Kidney (tissue), 14 donors: Measurements from ENCODE around the gene CRYL1. TPM values are rescaled to one million over a fixed set of nuclear protein-coding genes. Genes with fewer than 3 reads are reported as not detected.
A peak's percentile ranks its signal among the peaks of the same experiment; 100 is the strongest.

Source experiments
- DNase-seq, 5 donors: peaks; one replicate each; pipeline ENCODE4 v3.0.0-alpha.2; 2013 to 2020
- FAIRE-seq: peaks from 2 replicates; lab custom pipeline; 2012; peaks lifted over from hg19 to GRCh38; lab: Jason Lieb, UNC
- H3K27ac ChIP-seq, 2 donors: one replicate each; pipeline ENCODE4 v1.7.0; 2013; ENCODE audit warnings: low read depth in 2 of 2, low read length in 2 of 2, inconsistent platforms in 1 of 2
- H3K27me3 ChIP-seq: one replicate; pipeline ENCODE4 v1.7.1; 2013; ENCODE audit warnings: low read length, inconsistent platforms; ENCODE audit not compliant: control insufficient read depth, insufficient read depth
- H3K36me3 ChIP-seq, 3 donors: one replicate each; pipeline versions ENCODE4 v1.7.0 to v1.7.1; 2013; ENCODE audit warnings: low read length in 3 of 3, control low read depth in 1 of 3, inconsistent platforms in 1 of 3; ENCODE audit not compliant: insufficient read depth in 3 of 3, control insufficient read depth in 2 of 3
- H3K4me1 ChIP-seq, 3 donors: one replicate each; pipeline versions ENCODE4 v1.7.0 to v1.7.1; 2013; ENCODE audit warnings: low read length in 3 of 3, inconsistent platforms in 1 of 3, low read depth in 1 of 3; ENCODE audit not compliant: control insufficient read depth in 2 of 3, insufficient read depth in 2 of 3
- H3K4me3 ChIP-seq, 3 donors: one replicate each; pipeline versions ENCODE4 v1.7.0 to v1.8.1; 2013; ENCODE audit warnings: low read length in 3 of 3, control low read depth in 1 of 3, inconsistent platforms in 1 of 3
- H3K9ac ChIP-seq, 3 donors: one replicate each; pipeline versions ENCODE4 v1.7.0 to v1.7.1; 2013; ENCODE audit warnings: low read length in 3 of 3, control low read depth in 1 of 3, inconsistent platforms in 1 of 3
- H3K9me3 ChIP-seq, 3 donors: one replicate each; pipeline versions ENCODE4 v1.7.0 to v1.7.1; 2013; ENCODE audit warnings: low read length in 3 of 3, control low read depth in 1 of 3, inconsistent platforms in 1 of 3; ENCODE audit not compliant: control insufficient read depth in 2 of 3, insufficient read depth in 1 of 3
- CTCF ChIP-seq: IDR thresholded peaks from 3 replicates; pipeline ENCODE4 v1.5.1; 2012; ENCODE audit warnings: mild to moderate bottlenecking, moderate library complexity, borderline replicate concordance; ENCODE audit not compliant: insufficient read depth; ENCODE audit errors: extremely low read depth
- intact Hi-C: fragments of 100-400 bp; cut with DNase I; formaldehyde crosslinking; loops from one replicate; pipeline ENCODE4 v1.11.1; 2022
- polyA plus RNA-seq: library from polyadenylated mRNA; stranded (reverse); fragments of 350-450 nt; fragmentation: Illumina TruSeq; extraction: RNeasy Lipid Tissue Mini Kit (QIAGEN cat#74804); gene quantifications from one replicate; pipeline ENCODE4 v1.2.3, GENCODE V29; 2014; ENCODE audit warnings: low read depth, low replicate concordance; ENCODE audit not compliant: insufficient read depth
- total RNA-seq: library from RNA; stranded (reverse); fragmentation: NEBNext Ultra II Directional; extraction: Animal tissue kit (Norgen Biotek cat#: 25700); gene quantifications from one replicate; pipeline ENCODE4 v1.2.1, GENCODE V29; 2021
- donor health status: control.
- donor health status: control.
- donor health status: control.
- donor health status: control.
- donor health status: control.
- donor health status: DM: yes; HTN: yes; CAD: no.
- donor health status: Normal renal cell carcinoma (clear cell type).

The CRYL1 gene
- total and polyA plus RNA-seq, 2 donors from 2014 or later = 130 to 462 TPM

- Histone ChIP-seq H3K9ac (no peak overlapping the region), H3K4me1 (peaks cover 0 to 11% (median 9%) of the 10 kb centered on the region in 3 donors), H3K4me3 (no peak overlapping the region), H3K9me3 (no peaks in the 10 kb centered on the region), H3K27me3 (no peaks in the 10 kb centered on the region), H3K36me3 (peaks cover 0 to 15% (median 10%) of the 10 kb centered on the region in 3 donors), H3K27ac (no peak overlapping the region)
- intact Hi-C loops = no loop called here
- no peak for FAIRE-seq
- TF ChIP-seq CTCF = no peak
- peak in 1 of 5 donors; percentile 16 for DNase-seq
Measured at GRCh38 chr13:20492641-20493040, 33.0 kb downstream of the CRYL1 start.

- DNase-seq (no peak), FAIRE-seq (no peak)
- peaks cover 0 to 15% (median 10%) of the 10 kb centered on the region in 3 donors for H3K36me3 ChIP-seq
- H3K9ac ChIP-seq = no peak overlapping the region
- intact Hi-C loops = no loop called here
- no peak overlapping the region for H3K27ac ChIP-seq
- no peak for TF ChIP-seq CTCF
- H3K4me1 ChIP-seq = peaks cover 0 to 6% (median 5%) of the 10 kb centered on the region in 3 donors
- H3K4me3 ChIP-seq = no peak overlapping the region
- no peaks in the 10 kb centered on the region for H3K27me3 ChIP-seq
- H3K9me3 ChIP-seq = no peaks in the 10 kb centered on the region
Measured at GRCh38 chr13:20491926-20492435, 33.7 kb downstream of the CRYL1 start.

- peak in 1 of 5 donors; percentile 51 for DNase-seq
- TF ChIP-seq CTCF = peak; percentile 63
Measured at GRCh38 chr13:20489185-20489820, 36.4 kb downstream of the CRYL1 start.

More at GRCh38 chr13:20489185-20489820, 36.4 kb downstream of the CRYL1 start:
- H3K9ac ChIP-seq = no peak overlapping the region
- no peaks in the 10 kb centered on the region for H3K27me3 ChIP-seq
- intact Hi-C loops = no loop called here
- no peaks in the 10 kb centered on the region for H3K9me3 ChIP-seq
- H3K4me3 ChIP-seq = no peak overlapping the region
- no peak overlapping the region for H3K27ac ChIP-seq
- no peaks in the 10 kb centered on the region for H3K4me1 ChIP-seq
- peaks cover 0 to 22% (median 10%) of the 10 kb centered on the region in 3 donors for H3K36me3 ChIP-seq
- no peak for FAIRE-seq
